WTC11 (cell line): ENCODE results near the gene EID2B.

Source experiments
- ATF2 ChIP-seq: sonication (generic); formaldehyde crosslinking; IDR thresholded peaks from 2 replicates; pipeline ENCODE4 v1.8.1; 2022; ENCODE audit warnings: low read depth, missing genetic modification reagents, borderline replicate concordance
- CREB1 ChIP-seq: sonication (generic); formaldehyde crosslinking; IDR thresholded peaks from 2 replicates; pipeline ENCODE4 v1.8.0; 2023; ENCODE audit warnings: mild to moderate bottlenecking, missing genetic modification reagents
- CREM ChIP-seq: sonication (generic); formaldehyde crosslinking; IDR thresholded peaks from 2 replicates; pipeline ENCODE4 v1.8.1; 2022; ENCODE audit warnings: mild to moderate bottlenecking, missing genetic modification reagents, moderate library complexity
- CTCF ChIP-seq: fragments of 200-600 bp; IDR thresholded peaks from 2 replicates; pipeline ENCODE4 v1.8.0; 2022; ENCODE audit warnings: antibody characterized with exemption
- ELF4 ChIP-seq: sonication (generic); formaldehyde crosslinking; IDR thresholded peaks from 2 replicates; pipeline ENCODE4 v1.8.1; 2022; ENCODE audit warnings: low read depth, mild to moderate bottlenecking, moderate library complexity, missing genetic modification reagents
- ETV6 ChIP-seq: sonication (generic); formaldehyde crosslinking; IDR thresholded peaks from 2 replicates; pipeline ENCODE4 v1.8.1; 2022; ENCODE audit warnings: mild to moderate bottlenecking, missing genetic modification reagents
- MAX ChIP-seq: sonication (generic); formaldehyde crosslinking; IDR thresholded peaks from 2 replicates; pipeline ENCODE4 v1.8.0; 2022; ENCODE audit warnings: mild to moderate bottlenecking, missing genetic modification reagents
- NFE2L1 ChIP-seq: sonication (generic); formaldehyde crosslinking; IDR thresholded peaks from 2 replicates; pipeline ENCODE4 v1.8.1; 2023; ENCODE audit warnings: missing genetic modification reagents
- NFYB ChIP-seq: sonication (generic); formaldehyde crosslinking; conservative IDR thresholded peaks from 2 replicates; pipeline ENCODE4 v1.8.0; 2022; ENCODE audit warnings: low read depth, missing genetic modification reagents
- OVOL2 ChIP-seq: fragments of 250-450 bp; sonication (Bioruptor Pico); IDR thresholded peaks from 2 replicates; pipeline ENCODE4 v1.9.0; 2021; ENCODE audit warnings: mild to moderate bottlenecking, borderline replicate concordance
- ZNF532 ChIP-seq: fragments of 250-450 bp; sonication (Bioruptor Pico); IDR thresholded peaks from 2 replicates; pipeline ENCODE4 v1.9.0; 2021; ENCODE audit warnings: mild to moderate bottlenecking, borderline replicate concordance
- TF ChIP-seq, protein P1 (sequence below): sonication (generic); formaldehyde crosslinking; IDR thresholded peaks from 2 replicates; pipeline ENCODE4 v1.8.1; 2023; ENCODE audit warnings: mild to moderate bottlenecking, missing genetic modification reagents, moderate library complexity

DNA sequence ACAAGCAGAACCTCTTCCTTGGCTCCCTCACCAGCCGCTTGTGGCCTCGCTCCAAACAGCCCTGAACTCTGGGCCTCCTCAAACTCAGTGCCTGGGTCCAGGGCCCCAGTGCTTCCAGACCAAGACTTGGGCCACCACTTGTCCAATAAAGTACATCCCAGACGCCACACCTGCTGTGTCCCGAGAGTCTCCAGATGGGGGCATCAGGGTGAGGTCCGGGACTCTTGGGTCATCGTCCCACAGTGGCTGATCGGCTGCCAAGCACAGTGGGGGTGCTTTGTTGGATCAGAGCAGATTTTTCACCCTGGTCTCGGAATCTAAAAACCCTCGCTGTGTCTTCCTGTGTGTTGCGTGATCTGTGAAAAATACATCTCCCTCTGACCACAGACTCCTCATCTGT is 42.9 kb downstream of the EID2B start:
- TF ChIP-seq, protein P1, sequence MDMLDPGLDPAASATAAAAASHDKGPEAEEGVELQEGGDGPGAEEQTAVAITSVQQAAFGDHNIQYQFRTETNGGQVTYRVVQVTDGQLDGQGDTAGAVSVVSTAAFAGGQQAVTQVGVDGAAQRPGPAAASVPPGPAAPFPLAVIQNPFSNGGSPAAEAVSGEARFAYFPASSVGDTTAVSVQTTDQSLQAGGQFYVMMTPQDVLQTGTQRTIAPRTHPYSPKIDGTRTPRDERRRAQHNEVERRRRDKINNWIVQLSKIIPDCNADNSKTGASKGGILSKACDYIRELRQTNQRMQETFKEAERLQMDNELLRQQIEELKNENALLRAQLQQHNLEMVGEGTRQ, result no peak
- no peak for TF ChIP-seq CTCF
- no peak for TF ChIP-seq OVOL2 (CRISPR knock-in tag)
- no peak for TF ChIP-seq ZNF532 (CRISPR knock-in tag)
- no peak for TF ChIP-seq CREB1
- no peak for TF ChIP-seq ATF2 (CRISPR knock-in tag)
- TF ChIP-seq ELF4, result no peak
- TF ChIP-seq NFYB (CRISPR knock-in tag), result no peak
- TF ChIP-seq ETV6 (CRISPR knock-in tag), result no peak
- TF ChIP-seq CREM (CRISPR knock-in tag), result no peak
- TF ChIP-seq MAX, result no peak
- TF ChIP-seq NFE2L1 (CRISPR knock-in tag), result no peak
